Neuronal stem cell (in vitro differentiated cells): ENCODE data around the gene ERP44.
"Not testable (repeated sequence)": the region's sequence is repeated elsewhere in the genome, so short reads cannot be mapped to it uniquely, and the experiment has no call there.

Source experiments
- DNase-seq: peaks from one replicate; pipeline ENCODE4 v3.0.0-alpha.2; 2013; ENCODE audit warnings: low spot score
- H2AFZ ChIP-seq: one replicate; pipeline ENCODE4 v1.6.1; 2013; ENCODE audit warnings: mild to moderate bottlenecking, low read length, inconsistent platforms
- H2AK5ac ChIP-seq: 2 replicates; pipeline ENCODE4 v1.6.1; 2013; ENCODE audit warnings: low read depth, mild to moderate bottlenecking, inconsistent platforms, low read length, moderate library complexity, mixed read lengths
- H2BK120ac ChIP-seq: 2 replicates; pipeline ENCODE4 v1.6.1; 2013; ENCODE audit warnings: low read depth, mild to moderate bottlenecking, inconsistent platforms, low read length, moderate library complexity, mixed read lengths
- H2BK12ac ChIP-seq: one replicate; pipeline ENCODE4 v1.6.1; 2013; ENCODE audit warnings: low read length, inconsistent platforms
- H2BK15ac ChIP-seq: 2 replicates; pipeline ENCODE4 v1.6.1; 2013; ENCODE audit warnings: mild to moderate bottlenecking, low read length, inconsistent platforms, mixed read lengths
- H2BK5ac ChIP-seq: one replicate; pipeline ENCODE4 v1.6.1; 2013; ENCODE audit warnings: inconsistent platforms, mild to moderate bottlenecking, low read length, moderate library complexity
- H3K14ac ChIP-seq: one replicate; pipeline ENCODE4 v1.6.1; 2013; ENCODE audit warnings: low read length, inconsistent platforms
- H3K18ac ChIP-seq: 2 replicates; pipeline ENCODE4 v1.6.1; 2013; ENCODE audit warnings: low read length, inconsistent platforms
- H3K23ac ChIP-seq: 2 replicates; pipeline ENCODE4 v1.6.1; 2013; ENCODE audit warnings: low read depth, mild to moderate bottlenecking, mixed read lengths, low read length, inconsistent platforms; ENCODE audit not compliant: poor library complexity
- H3K27ac ChIP-seq: replicated peaks from 3 replicates; pipeline ENCODE4 v1.5.1; 2013; ENCODE audit warnings: low read length, inconsistent platforms
- H3K27me3 ChIP-seq, 3 experiments: 2 replicates each; pipeline ENCODE4 v1.6.1; 2013; ENCODE audit warnings: low read length in 3 of 3, mild to moderate bottlenecking in 2 of 3, inconsistent platforms in 1 of 3, low read depth in 1 of 3, mixed read lengths in 1 of 3, moderate library complexity in 1 of 3; ENCODE audit not compliant: control insufficient read depth in 3 of 3, insufficient read depth in 3 of 3
- H3K36me3 ChIP-seq, 2 donors: replicated peaks in 1 of 2; 2 replicates each; pipeline ENCODE4 v1.6.1; 2013; ENCODE audit warnings: low read length in 2 of 2; ENCODE audit not compliant: control insufficient read depth in 2 of 2, insufficient read depth in 2 of 2
- H3K4ac ChIP-seq: 2 replicates; pipeline ENCODE4 v1.6.1; 2013; ENCODE audit warnings: inconsistent platforms, mild to moderate bottlenecking, low read length, moderate library complexity
- H3K4me1 ChIP-seq, 2 donors: 1 replicate in 1 of 2; 2 replicates in 1 of 2; pipeline ENCODE4 v1.6.1; 2013; ENCODE audit warnings: low read length in 2 of 2, low read depth in 1 of 2; ENCODE audit not compliant: control insufficient read depth in 2 of 2, insufficient read depth in 1 of 2
- H3K4me2 ChIP-seq: one replicate; pipeline ENCODE4 v1.6.1; 2013; ENCODE audit warnings: mild to moderate bottlenecking, low read length, inconsistent platforms; ENCODE audit not compliant: insufficient read depth, poor library complexity, severe bottlenecking
- H3K4me3 ChIP-seq, 2 donors: 2 replicates each; pipeline ENCODE4 v1.5.1; 2013; ENCODE audit warnings: low read length in 2 of 2, mild to moderate bottlenecking in 2 of 2, inconsistent platforms in 1 of 2, moderate library complexity in 1 of 2
- H3K79me1 ChIP-seq: one replicate; pipeline ENCODE4 v1.6.1; 2013; ENCODE audit warnings: low read depth, mild to moderate bottlenecking, inconsistent platforms, low read length, moderate library complexity
- H3K9ac ChIP-seq: one replicate; pipeline ENCODE4 v1.6.1; 2013; ENCODE audit warnings: mild to moderate bottlenecking, low read depth, low read length, inconsistent platforms; ENCODE audit not compliant: poor library complexity
- H3K9me3 ChIP-seq, 2 donors: replicated peaks in 1 of 2; 2 replicates each; pipeline versions ENCODE3 to v1.6.1; 2013; ENCODE audit warnings: low read length in 2 of 2, mild to moderate bottlenecking in 2 of 2, inconsistent platforms in 1 of 2, low read depth in 1 of 2, mixed read lengths in 1 of 2, moderate library complexity in 1 of 2; ENCODE audit not compliant: control insufficient read depth in 2 of 2, insufficient read depth in 1 of 2
- H4K8ac ChIP-seq: one replicate; pipeline ENCODE4 v1.6.1; 2013; ENCODE audit warnings: low read depth, mild to moderate bottlenecking, inconsistent platforms, low read length, moderate library complexity
- H4K91ac ChIP-seq: one replicate; pipeline ENCODE4 v1.6.1; 2013; ENCODE audit warnings: low read length, low read depth, mild to moderate bottlenecking, inconsistent platforms; ENCODE audit not compliant: poor library complexity
- WGBS, 2 donors: extraction: QIAGEN DNeasy Blood & Tissue Kit; methylation state at CpG; one replicate each; pipeline ENCODE4 v1.1.7; 2013; ENCODE audit warnings: missing lambda C conversion rate in 2 of 2, mixed read lengths in 1 of 2; ENCODE audit not compliant: insufficient read length in 2 of 2, insufficient replicate concordance in 1 of 2; ENCODE audit errors: extremely low coverage in 2 of 2; 5-methylcytosine and 5-hydroxymethylcytosine counted together

The ERP44 gene

GRCh38 chr9:100098046-100098886, 534 bp downstream of the ERP44 start:
- DNase-seq: peak; percentile 32
- no peak overlapping the region for H2BK15ac ChIP-seq
- WGBS, 2 donors: no CpG with 5 or more reads among the region's 37 CpGs

GRCh38 chr9:100096378-100096916, 2.4 kb downstream of the ERP44 start:
- peaks cover 2 to 4% of the 10 kb centered on the region in 2 donors for H3K4me1 ChIP-seq
- no peak overlapping the region for H2BK5ac ChIP-seq
- no peak overlapping the region for H2BK120ac ChIP-seq
- DNase-seq: no peak
- no peak overlapping the region for H2BK12ac ChIP-seq
- peaks cover 4% of the 10 kb centered on the region for H3K79me1 ChIP-seq
- no peaks in the 10 kb centered on the region for H3K27me3 ChIP-seq
- no peak overlapping the region for H3K9ac ChIP-seq
- no peak overlapping the region for H3K27ac ChIP-seq
- no peak overlapping the region for H4K8ac ChIP-seq
- no peak overlapping the region for H3K4ac ChIP-seq
- WGBS, 2 donors: no CpG with 5 or more reads among the region's 3 CpGs
- no peaks in the 10 kb centered on the region for H3K9me3 ChIP-seq
- H3K23ac ChIP-seq: no peak overlapping the region
- no peak overlapping the region for H3K18ac ChIP-seq
- no peak overlapping the region for H3K4me3 ChIP-seq
- H3K14ac ChIP-seq: no peak overlapping the region
- no peak overlapping the region for H2AFZ ChIP-seq
- H3K4me2 ChIP-seq: no peak overlapping the region
- H2AK5ac ChIP-seq: no peak overlapping the region
- H3K36me3 ChIP-seq: peaks cover 2 to 5% of the 10 kb centered on the region in 2 donors
- H4K91ac ChIP-seq: no peak overlapping the region
- no peak overlapping the region for H2BK15ac ChIP-seq

More at GRCh38 chr9:100098046-100098886, 534 bp downstream of the ERP44 start:
- H3K9me3 ChIP-seq: no peaks in the 10 kb centered on the region
- no peak overlapping the region for H2BK120ac ChIP-seq
- no peak overlapping the region for H2BK5ac ChIP-seq
- H3K36me3 ChIP-seq: peaks cover 4 to 16% of the 10 kb centered on the region in 2 donors
- peak overlapping the region; percentile 79 for H2AFZ ChIP-seq
- H4K91ac ChIP-seq: no peak overlapping the region
- H3K4me1 ChIP-seq: peaks cover 2 to 4% of the 10 kb centered on the region in 2 donors
- H3K23ac ChIP-seq: peak overlapping the region; percentile 22
- peak overlapping the region; percentile 98 for H3K9ac ChIP-seq
- H3K14ac ChIP-seq: no peak overlapping the region
- peak overlapping the region; percentile 65 for H3K18ac ChIP-seq
- H2BK12ac ChIP-seq: no peak overlapping the region
- peaks cover 4% of the 10 kb centered on the region for H3K79me1 ChIP-seq
- H2AK5ac ChIP-seq: no peak overlapping the region
- peak overlapping the region; percentile 81 to 88 for H3K4me3 ChIP-seq
- H3K27me3 ChIP-seq: no peaks in the 10 kb centered on the region
- peak overlapping the region; percentile 90 for H3K4me2 ChIP-seq
- no peak overlapping the region for H3K27ac ChIP-seq
- H4K8ac ChIP-seq: no peak overlapping the region
- no peak overlapping the region for H3K4ac ChIP-seq

- H3K9me3 ChIP-seq, H2BK15ac ChIP-seq, H2BK120ac ChIP-seq, H3K14ac ChIP-seq, DNase-seq, H3K4ac ChIP-seq, H3K27ac ChIP-seq, H3K18ac ChIP-seq, H3K4me3 ChIP-seq, H4K8ac ChIP-seq, H3K27me3 ChIP-seq, H3K79me1 ChIP-seq, H3K36me3 ChIP-seq, H2AFZ ChIP-seq, H2AK5ac ChIP-seq, H3K9ac ChIP-seq, H3K23ac ChIP-seq, H2BK12ac ChIP-seq, H3K4me2 ChIP-seq, H3K4me1 ChIP-seq, H4K91ac ChIP-seq: not testable (repeated sequence)
- peak overlapping the region; percentile 53 for H2BK5ac ChIP-seq
- WGBS, 2 donors: no CpG with 5 or more reads among the region's 2 CpGs
These were observed 4.4 kb downstream of the ERP44 start for GRCh38 chr9:100094411-100094810.

GRCh38 chr9:100092066-100092465, 6.7 kb downstream of the ERP44 start:
- Histone ChIP-seq H2BK120ac (no peak overlapping the region), H3K9ac (no peak overlapping the region), H3K4me3 (no peak overlapping the region), H3K4me2 (no peak overlapping the region), H2BK5ac (no peak overlapping the region), H2BK12ac (no peak overlapping the region), H3K23ac (no peak overlapping the region), H3K18ac (no peak overlapping the region), H3K4me1 (no peaks in the 10 kb centered on the region), H3K36me3 (no peaks in the 10 kb centered on the region), H3K27ac (no peak overlapping the region), H2AK5ac (no peak overlapping the region), H4K91ac (no peak overlapping the region), H3K27me3 (no peaks in the 10 kb centered on the region), H3K14ac (no peak overlapping the region), H2AFZ (no peak overlapping the region), H3K9me3 (no peaks in the 10 kb centered on the region), H4K8ac (no peak overlapping the region), H3K4ac (no peak overlapping the region), H2BK15ac (no peak overlapping the region), H3K79me1 (no peaks in the 10 kb centered on the region)
- no CpG with 5 or more reads among the region's 1 CpG for WGBS, 2 donors
- DNase-seq: no peak
